Transverse colon (tissue), 4 donors: ENCODE measurements around the gene UBE4B. TPM values are rescaled to one million over a fixed set of nuclear protein-coding genes. Genes with fewer than 3 reads are reported as not detected.
A peak's percentile ranks its signal among the peaks of the same experiment; 100 is the strongest.

Source experiments
- DNase-seq: peaks from one replicate; pipeline ENCODE4 v3.0.0-alpha.2; 2019
- H3K27ac ChIP-seq, 4 donors: fragments of 200-600 bp; sonication (generic); 2 replicates each; pipeline ENCODE4 v1.5.1; 2016 to 2018; ENCODE audit warnings: inconsistent platforms in 4 of 4
- H3K27me3 ChIP-seq: fragments of 200-600 bp; sonication (generic); 2 replicates; pipeline ENCODE4 v1.5.1; 2017; ENCODE audit warnings: inconsistent platforms
- H3K36me3 ChIP-seq, 4 donors: fragments of 200-600 bp; sonication (generic); 2 replicates each; pipeline ENCODE4 v1.5.1; 2017 to 2019; ENCODE audit warnings: inconsistent platforms in 4 of 4
- H3K4me1 ChIP-seq, 4 donors: fragments of 200-600 bp; sonication (generic); 2 replicates each; pipeline ENCODE4 v1.5.1; 2017 to 2020; ENCODE audit warnings: inconsistent platforms in 4 of 4
- H3K4me3 ChIP-seq, 4 donors: fragments of 200-600 bp; sonication (generic); 1 replicate in 1 of 4; 2 replicates in 3 of 4; pipeline versions ENCODE4 v1.5.1 to v1.6.1; 2017 to 2019; ENCODE audit warnings: inconsistent platforms in 4 of 4
- H3K9me3 ChIP-seq, 2 donors: fragments of 200-600 bp; sonication (generic); 2 replicates each; pipeline ENCODE4 v1.5.1; 2017 to 2019; ENCODE audit warnings: inconsistent platforms in 2 of 2
- EP300 ChIP-seq: sonication (generic); formaldehyde crosslinking; IDR thresholded peaks from one replicate; pipeline ENCODE4 v1.6.1; 2017; ENCODE audit warnings: antibody characterized with exemption, low read depth
- POLR2A ChIP-seq: fragments of 450-650 bp; IDR thresholded peaks from one replicate; pipeline ENCODE4 v1.6.1; 2016; ENCODE audit warnings: antibody characterized with exemption, mild to moderate bottlenecking, moderate library complexity
- POLR2AphosphoS5 ChIP-seq, 3 donors: sonication (generic); formaldehyde crosslinking; IDR thresholded peaks; one replicate each; pipeline ENCODE4 v1.6.1; 2016; ENCODE audit warnings: antibody characterized with exemption in 3 of 3
- WGBS, 2 donors: methylation state at CpG; one replicate each; pipeline ENCODE4 v1.1.5; 2018; ENCODE audit warnings: low coverage in 1 of 2; 5-methylcytosine and 5-hydroxymethylcytosine counted together
- in situ Hi-C, 4 donors: fragments of 200-750 bp; cut with MboI; loops; one replicate each; pipeline versions ENCODE4 v1.15.0 to v1.15.1; 2017; ENCODE audit warnings: low sequenced_read_pairs in 3 of 4, low pct_ligation_motif_present in 1 of 4, low pct_unique_long_range_greater_than_20kb in 1 of 4
- intact Hi-C: fragments of 100-400 bp; cut with DNase I; formaldehyde crosslinking; loops from one replicate; pipeline ENCODE4 v1.15.1; 2023; ENCODE audit warnings: low total_unique reads
- total RNA-seq, 4 donors: library from RNA; depleted of rRNA; stranded (reverse); fragments of >200 nt; gene quantifications; one replicate each; pipeline ENCODE4 v1.1.0, GENCODE V29; 2016
- TF ChIP-seq, protein P1 (sequence below), 5 experiments: fragments of 200-600 bp in 3 of 5; fragments of 450-650 bp in 2 of 5; sonication (generic) in 3 of 5; IDR thresholded peaks; 1 replicate in 2 of 5; 2 replicates in 3 of 5; pipeline ENCODE4 v1.5.1; 2016 to 2017; ENCODE audit warnings: antibody characterized with exemption in 5 of 5, inconsistent platforms in 3 of 5, mild to moderate bottlenecking in 2 of 5, moderate library complexity in 1 of 5

Gene UBE4B
- total RNA-seq, 4 donors from 2014 or later, result 35.1 to 145 (median 78.7) TPM

DNA sequence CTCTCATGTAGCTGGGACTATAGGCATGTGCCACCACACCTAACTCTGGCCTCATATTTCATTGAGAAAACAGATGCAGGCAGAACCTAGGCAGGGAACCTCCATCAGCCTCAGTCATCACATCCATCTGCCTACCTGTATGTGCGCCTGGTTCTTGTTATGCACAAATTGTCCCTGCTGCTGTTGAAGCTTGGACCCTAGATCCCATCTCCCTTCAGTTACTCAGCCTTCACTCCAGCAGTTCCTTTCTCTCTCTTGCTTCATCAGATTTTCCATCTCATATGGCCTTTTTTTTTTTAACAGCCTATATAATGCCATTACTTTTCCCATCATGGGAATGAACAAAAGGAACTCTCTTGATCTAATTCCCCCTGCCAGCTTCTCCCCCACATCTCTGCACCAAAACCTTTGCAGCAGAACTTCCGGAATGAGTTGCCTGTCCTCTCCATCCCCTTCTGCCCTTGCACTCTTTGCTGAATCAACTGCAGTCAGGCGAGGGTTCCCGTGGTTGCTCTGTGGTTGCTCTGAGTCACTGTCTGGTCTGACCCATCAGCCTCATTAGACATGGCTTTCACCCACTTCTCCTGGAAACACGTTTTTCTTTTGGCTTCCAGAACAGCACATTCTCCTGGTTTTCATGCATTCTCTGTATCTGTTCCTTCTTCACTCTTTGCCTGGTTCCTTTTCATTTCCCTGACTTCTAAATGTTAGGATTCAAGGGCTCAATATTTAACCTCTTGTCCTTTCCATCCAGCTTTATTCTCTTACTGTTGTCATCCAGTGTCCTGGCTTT, 41.5 kb downstream of the UBE4B start:
- peak; percentile 26 for DNase-seq
- intact Hi-C loops, result no loop called here
- no peak for TF ChIP-seq POLR2AphosphoS5 (IDR thresholded peaks at IDR 0.05)
- no peak for TF ChIP-seq POLR2A
- TF ChIP-seq EP300, result no peak
- TF ChIP-seq, protein P1, sequence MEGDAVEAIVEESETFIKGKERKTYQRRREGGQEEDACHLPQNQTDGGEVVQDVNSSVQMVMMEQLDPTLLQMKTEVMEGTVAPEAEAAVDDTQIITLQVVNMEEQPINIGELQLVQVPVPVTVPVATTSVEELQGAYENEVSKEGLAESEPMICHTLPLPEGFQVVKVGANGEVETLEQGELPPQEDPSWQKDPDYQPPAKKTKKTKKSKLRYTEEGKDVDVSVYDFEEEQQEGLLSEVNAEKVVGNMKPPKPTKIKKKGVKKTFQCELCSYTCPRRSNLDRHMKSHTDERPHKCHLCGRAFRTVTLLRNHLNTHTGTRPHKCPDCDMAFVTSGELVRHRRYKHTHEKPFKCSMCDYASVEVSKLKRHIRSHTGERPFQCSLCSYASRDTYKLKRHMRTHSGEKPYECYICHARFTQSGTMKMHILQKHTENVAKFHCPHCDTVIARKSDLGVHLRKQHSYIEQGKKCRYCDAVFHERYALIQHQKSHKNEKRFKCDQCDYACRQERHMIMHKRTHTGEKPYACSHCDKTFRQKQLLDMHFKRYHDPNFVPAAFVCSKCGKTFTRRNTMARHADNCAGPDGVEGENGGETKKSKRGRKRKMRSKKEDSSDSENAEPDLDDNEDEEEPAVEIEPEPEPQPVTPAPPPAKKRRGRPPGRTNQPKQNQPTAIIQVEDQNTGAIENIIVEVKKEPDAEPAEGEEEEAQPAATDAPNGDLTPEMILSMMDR (IDR thresholded peaks at IDR 0.05), result no peak

DNA sequence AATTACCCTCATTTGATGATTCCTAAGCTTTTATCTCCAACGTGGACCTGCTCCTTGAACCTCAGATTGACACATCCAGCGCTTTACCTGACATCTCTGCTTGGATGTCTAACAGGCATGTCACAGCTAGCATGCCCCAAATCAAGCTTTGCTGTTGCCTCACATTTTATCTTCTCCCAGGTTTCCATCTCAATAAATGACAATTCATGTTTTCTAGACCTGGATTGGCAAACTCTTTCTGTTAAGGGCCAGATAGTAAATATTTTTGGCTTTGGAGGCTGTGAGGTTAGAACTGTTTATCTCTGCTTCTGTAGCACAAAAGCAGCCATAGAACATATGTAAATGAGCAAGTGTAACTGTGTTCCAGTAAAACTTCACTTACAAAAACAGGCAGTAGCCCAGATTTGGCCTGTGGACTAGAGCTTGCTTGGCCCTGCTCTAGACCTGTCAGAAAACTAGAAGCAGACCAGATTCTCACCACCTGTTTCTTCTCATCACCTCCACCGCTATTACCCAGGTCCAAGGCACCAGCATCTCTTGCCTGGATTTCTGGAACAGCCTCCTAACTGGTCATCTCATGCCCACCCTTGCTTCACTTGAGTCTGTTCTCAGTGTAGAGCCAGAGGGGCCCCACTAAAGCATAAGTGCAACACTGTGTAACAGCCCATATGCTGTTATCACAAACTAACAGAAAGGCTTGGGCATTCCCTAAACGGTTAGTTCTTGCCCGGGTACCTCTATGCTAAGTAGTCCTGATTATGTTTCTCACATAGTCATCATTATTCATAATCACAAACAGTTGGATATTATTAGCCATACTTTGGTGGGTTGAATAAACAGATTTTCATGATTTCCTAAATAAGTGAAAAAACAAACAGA, 42.3 kb downstream of the UBE4B start:
- peaks cover 0 to 15% (median 12%) of the 10 kb centered on the region in 4 donors for H3K4me1 ChIP-seq
- TF ChIP-seq POLR2AphosphoS5 (IDR thresholded peaks at IDR 0.05) (peak in 2 of 3 donors; percentile 11 to 40), POLR2A (no peak), EP300 (no peak)
- TF ChIP-seq, protein P1 (IDR thresholded peaks at IDR 0.05), result no peak
- no peaks in the 10 kb centered on the region for H3K27me3 ChIP-seq
- H3K27ac ChIP-seq, result peak overlapping the region; percentile 15 to 64 (median 26)
- DNase-seq, result no peak
- H3K9me3 ChIP-seq, result no peaks in the 10 kb centered on the region
- peaks cover 0 to 9% (median 0%) of the 10 kb centered on the region in 4 donors for H3K36me3 ChIP-seq
- in situ Hi-C loops, result no loop called here
- intact Hi-C loops, result no loop called here
- no peak overlapping the region for H3K4me3 ChIP-seq
- 79 to 80% methylated on average over 5 of the region's 5 CpGs for WGBS, 2 donors

More for the DNA sequence above, 41.5 kb downstream of the UBE4B start:
- Histone ChIP-seq H3K9me3 (no peaks in the 10 kb centered on the region), H3K27ac (peak overlapping the region; percentile 15 to 64 (median 26)), H3K27me3 (no peaks in the 10 kb centered on the region), H3K36me3 (peaks cover 0 to 9% (median 0%) of the 10 kb centered on the region in 4 donors), H3K4me1 (peaks cover 5 to 15% (median 12%) of the 10 kb centered on the region in 4 donors), H3K4me3 (no peak overlapping the region)
- WGBS, 2 donors, result 49% methylated on average over 5 of the region's 5 CpGs
- in situ Hi-C loops, result no loop called here

DNA sequence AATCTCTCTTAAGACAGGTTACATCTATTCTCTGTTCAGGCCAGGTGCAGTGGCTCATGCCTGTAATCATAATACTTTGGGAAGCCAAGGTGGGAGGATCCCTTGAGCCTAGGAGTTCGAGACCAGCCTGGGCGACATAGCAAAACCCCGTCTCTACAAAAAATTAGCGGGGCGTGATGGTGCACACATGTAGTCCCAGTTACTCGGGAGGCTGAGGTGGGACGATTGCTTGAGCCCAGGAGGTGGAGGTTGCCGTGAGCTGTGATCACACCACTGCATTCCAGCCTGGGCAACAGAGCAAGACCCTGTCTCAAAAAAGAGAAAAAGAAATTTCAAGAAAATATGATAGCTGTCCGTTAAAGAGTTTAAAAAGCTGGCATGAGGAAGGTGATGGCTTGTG, 43.0 kb downstream of the UBE4B start:
- Histone ChIP-seq H3K4me1 (peaks cover 0 to 15% (median 12%) of the 10 kb centered on the region in 4 donors), H3K27me3 (no peaks in the 10 kb centered on the region), H3K9me3 (peaks cover 0 to 2% of the 10 kb centered on the region in 2 donors), H3K27ac (peak overlapping the region in 1 of 4 donors; percentile 64), H3K36me3 (peaks cover 0 to 14% (median 0%) of the 10 kb centered on the region in 4 donors), H3K4me3 (no peak overlapping the region)
- intact Hi-C loops, result no loop called here
- no peak for TF ChIP-seq POLR2A
- no peak for TF ChIP-seq EP300
- no peak for TF ChIP-seq POLR2AphosphoS5 (IDR thresholded peaks at IDR 0.05)
- TF ChIP-seq, protein P1 (IDR thresholded peaks at IDR 0.05), result no peak
- in situ Hi-C loops, result no loop called here
- DNase-seq, result no peak
- whole genome bisulfite sequencing, 2 donors, result 94 to 97% methylated on average over 8 to 9 of the region's 9 CpGs

DNA sequence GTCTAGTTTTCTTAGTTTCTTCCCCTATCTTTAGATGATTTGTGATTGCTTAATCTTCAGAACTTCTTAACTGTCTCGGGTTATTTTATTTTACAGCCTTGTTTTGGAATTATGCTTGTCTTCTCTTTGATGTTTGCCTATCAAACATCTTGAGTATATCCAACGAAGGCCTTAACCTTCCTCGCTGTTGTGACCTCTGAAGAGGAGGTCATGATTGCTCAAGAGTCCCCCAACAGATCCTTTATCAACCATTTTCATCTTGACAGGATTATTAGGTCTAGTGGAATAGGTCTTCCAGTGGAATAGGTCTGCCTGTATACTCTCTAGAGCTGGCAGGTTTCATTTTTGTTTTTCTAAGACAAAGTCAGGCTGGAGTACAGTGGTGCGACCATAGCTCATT, 45.7 kb downstream of the UBE4B start:
- Histone ChIP-seq H3K27me3 (no peaks in the 10 kb centered on the region), H3K4me3 (no peak overlapping the region), H3K4me1 (peaks cover 0 to 15% (median 12%) of the 10 kb centered on the region in 4 donors), H3K27ac (no peak overlapping the region), H3K9me3 (peaks cover 0 to 2% of the 10 kb centered on the region in 2 donors), H3K36me3 (peaks cover 0 to 5% (median 0%) of the 10 kb centered on the region in 4 donors)
- no peak for DNase-seq
- TF ChIP-seq, protein P1 (IDR thresholded peaks at IDR 0.05), result no peak
- intact Hi-C loops (no loop called here), in situ Hi-C loops (no loop called here)
- 47 to 52% methylated on average over 4 of the region's 4 CpGs for WGBS, 2 donors
